NCI-H1694 (cell line): ENCODE results near the gene GNG4.

Source experiments
- DNase-seq: peaks from one replicate; lab custom pipeline; 2025; lab: John Stamatoyannopoulos, UW

The GNG4 gene

DNA sequence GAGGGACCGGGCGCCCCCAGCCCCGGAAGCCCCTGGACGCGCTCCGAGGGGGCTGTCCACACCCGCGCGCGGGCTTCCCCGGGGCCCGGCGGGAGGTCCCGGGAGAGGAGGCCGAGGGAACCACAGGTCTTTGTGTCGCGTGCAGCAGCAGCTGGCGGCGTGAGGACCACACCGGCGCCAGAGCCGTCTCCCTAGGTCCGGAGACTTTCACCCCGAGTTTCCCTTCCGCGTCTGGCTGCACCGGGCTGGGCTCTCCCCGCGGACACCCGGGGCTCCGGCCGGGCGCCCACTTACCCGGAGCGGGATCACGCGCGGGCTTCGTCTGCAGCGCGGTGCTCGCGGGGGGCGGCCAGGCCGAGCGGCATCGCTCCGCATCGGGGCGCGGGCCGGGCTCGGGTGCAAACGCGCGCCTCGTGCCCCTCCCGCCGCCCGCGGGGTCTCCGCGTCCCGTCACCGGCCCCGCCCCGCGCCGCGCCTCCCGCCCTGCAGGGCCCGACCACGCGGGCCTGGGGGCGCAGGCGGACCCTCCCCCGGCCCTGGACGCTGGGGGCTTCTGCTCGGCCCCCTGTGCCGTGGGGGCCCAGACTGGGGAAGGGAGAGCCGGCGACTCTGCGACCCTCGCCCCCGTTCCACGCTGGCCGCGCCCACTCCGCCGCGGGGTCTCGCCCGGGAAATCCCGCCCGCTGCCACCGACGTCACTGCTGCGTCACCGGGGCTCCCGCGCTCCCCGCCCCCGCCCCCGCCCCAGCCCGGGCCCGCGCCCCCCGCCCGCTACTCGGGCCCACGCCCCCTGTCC, at the start of gene GNG4:
Gene GNG4, minus strand, starts transcription at position 417 of the 796 bp plus-strand sequence. CDS start 65,946 bp downstream, outside the sequence.
- DNase-seq, result no peak

DNA sequence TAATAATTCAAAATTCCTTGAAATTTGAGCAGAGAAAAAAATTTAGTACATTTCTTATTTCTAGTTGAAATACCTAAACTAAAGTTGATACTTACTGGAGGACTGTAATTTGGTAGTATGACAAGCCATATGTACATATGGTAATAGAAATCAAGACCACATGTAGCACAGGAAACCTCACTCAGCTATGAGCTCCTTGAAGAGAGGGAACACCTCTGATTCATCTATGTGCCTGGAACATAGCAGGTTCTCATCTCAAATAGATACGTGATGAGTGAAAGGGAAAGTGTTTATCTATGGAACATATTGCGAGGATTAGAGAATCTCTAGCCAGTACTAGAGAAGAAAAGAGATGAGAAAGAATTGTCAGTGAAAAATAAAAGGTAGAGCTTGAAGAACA, 47.9 kb upstream of the GNG4 start:
- DNase-seq, result no peak

DNA sequence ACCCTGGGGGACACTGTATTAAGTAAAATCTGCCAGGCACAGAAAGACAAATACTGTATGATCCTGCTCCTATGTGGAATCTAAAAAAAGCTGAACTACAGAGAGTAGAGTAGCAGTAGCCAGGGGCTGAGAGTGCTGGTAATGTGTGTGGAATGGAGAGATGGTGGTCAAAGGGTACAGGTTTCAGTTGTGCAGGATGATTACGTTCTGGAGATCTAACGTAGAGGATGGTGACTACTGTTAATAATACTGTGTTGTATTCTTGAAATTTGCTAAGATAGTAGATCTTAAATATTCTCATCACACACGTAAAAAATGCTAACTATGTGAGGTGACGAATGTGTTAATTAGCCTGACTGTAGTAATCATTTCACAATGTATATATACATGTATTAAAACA, 39.8 kb upstream of the GNG4 start:
- no peak for DNase-seq

DNA sequence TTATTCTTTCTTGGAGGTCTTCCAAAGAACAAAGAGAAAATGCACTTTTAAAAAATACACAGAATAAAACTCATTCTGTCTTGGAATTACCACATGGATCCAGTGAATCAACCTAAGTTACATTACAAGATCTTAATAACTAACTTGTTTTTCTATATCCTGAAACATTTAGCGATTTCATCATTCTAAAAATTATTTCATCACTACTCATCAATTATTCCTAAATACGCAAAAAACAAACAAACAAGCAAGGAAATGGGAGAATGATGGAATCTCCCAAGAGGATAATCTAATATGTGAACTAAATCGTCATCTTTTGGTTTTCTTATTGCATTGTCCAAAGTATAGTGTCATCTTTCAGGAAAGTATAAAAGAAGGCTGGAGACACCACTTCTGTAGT, 38.5 kb upstream of the GNG4 start:
- DNase-seq, result no peak

DNA sequence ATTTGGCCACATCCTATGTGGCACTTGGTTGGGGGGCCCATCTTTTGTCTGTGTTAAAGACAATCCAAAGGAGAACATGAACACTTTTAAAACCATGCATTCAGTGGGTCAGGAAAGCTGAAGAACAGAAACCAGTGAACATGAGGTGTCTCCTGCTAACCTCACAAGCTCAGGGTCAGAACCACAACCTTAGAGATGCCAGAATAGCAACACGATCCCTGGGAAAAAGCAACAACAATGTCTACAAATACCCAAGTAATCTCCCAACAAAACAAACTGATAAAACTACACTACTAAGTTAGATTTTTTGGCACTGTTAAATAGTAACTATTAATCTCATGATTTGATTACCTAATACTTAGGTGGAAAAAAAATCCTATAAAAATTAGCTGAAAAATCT, 34.1 kb upstream of the GNG4 start:
- no peak for DNase-seq

DNA sequence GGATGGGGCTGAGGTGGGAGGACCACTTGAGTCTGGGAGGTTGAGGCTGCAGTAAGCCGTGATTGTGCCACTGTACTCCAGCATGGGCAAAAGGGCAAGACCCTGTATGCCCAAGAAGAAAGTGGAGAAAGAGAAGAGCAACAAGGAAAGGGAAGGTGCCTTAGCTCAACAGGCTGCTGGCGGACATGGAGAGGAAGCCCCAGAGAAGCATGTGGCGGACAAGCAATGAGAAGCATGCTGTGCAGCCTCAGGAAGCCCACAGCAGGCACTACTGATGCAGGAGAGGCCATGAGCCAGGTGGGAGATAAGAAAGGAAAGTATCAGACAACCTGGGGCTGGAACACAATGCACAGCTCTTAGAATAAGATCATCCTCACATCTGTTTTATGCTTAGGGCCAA, 32.6 kb upstream of the GNG4 start:
- DNase-seq, result no peak

DNA sequence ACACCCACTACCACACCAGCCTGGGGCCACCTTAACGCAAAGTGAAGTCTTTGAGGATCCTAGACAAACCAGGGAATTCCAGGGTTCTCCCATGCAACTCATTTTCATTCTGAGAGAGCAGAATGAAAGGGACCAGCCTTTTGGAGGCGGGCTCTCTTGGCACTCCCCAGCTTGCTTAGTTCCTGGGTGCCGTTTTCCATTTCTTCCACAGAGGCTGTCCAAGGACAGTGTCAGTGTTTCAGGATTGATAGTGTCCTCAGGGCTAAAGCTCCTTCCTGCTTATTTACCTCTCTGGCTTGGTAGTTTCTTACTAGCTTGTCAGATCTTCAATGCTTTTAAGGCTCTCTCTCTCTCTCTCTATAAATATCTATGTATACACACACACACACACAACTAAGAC, 30.1 kb upstream of the GNG4 start:
- DNase-seq, result no peak

DNA sequence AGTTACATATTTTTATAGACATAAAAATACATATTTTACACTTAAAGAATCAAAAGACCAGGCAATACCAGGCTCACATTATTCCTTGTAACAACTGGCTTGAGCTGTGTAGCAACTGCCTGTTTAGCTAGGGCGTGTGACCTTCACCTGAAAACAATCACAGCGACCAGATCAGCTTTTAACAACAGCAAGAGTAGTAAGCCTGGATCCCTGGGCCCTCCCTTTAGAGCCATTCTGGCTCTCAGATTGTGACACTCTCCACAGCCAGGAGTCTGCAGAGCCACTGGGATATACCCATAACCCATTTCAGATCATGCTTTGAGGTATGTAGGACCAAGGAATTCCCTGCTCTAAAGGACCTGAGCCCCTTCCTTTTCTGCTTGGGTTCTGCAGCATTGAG, 29.4 kb upstream of the GNG4 start:
- DNase-seq, result no peak

DNA sequence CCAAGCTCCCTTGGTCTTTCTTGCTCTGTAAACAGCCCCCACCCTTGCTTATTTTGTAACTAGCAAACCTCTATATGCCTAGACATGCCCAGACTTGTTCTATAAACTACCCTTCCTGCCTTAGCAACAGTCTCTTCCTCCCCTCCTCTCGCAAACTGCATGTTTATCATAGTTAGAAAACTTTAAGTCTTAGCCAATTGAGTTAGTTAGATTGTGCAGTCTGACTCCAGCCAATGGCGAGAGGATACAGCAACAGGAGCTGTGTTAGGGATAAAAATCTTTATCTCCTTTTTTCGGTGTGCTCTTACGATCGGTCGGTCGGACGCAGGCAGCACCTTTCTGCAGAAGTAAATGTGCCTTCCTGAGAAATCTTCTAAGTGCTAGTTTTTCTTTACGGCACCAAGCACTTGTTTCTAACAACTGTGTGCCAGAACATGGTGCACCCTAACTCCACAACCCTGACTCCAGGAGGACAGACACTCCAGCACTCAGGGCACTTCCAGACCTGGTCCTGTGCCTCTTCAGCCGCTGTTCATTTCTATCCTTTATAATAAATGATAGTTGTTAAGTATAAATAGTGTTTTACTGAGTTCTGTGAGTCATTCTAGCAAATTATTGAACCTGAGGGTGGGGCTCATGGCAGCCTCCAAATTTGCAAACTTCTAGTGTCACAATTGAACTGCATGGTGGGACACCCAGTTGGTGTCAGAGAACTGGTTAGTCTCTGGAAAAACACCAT, 25.7 kb upstream of the GNG4 start:
- no peak for DNase-seq

DNA sequence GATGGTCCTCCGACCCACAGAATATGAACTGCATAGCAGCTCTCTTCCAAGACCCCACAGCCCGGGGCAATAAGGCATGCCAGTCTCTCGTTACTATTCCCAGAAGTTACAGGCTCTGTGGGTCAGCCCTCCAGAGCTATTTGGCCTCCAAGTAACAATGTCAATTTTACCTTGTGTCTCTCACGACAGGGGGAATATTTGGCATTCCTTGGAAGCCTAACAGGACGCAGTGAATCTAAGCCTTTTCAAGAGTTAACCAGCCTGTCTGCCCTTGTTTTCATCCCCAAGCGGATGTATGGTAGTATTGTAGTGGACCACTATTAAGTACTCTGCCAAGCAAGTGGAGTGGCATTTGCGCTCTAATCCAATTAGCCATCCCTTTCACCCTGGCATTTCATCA, 24.4 kb upstream of the GNG4 start:
- DNase-seq, result no peak

DNA sequence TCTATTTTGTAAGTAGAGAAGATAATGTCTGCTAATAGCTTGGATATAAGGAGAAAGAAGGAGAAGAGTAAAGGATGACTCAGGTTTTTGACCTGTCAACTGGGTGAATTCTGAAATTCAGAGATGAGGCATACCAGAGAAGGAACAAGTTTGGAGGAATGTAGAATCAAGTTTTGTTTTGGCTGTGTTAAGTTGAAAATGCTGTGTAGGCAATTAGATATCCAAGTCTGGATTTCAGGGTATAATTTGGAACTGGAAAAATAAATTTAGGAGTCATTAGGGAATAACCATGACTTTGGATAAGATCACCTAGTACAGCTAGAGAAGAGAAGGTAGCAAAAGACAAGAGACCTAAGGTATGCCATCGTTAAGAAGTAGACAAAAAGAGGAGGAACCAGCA, 22.4 kb upstream of the GNG4 start:
- DNase-seq, result no peak

DNA sequence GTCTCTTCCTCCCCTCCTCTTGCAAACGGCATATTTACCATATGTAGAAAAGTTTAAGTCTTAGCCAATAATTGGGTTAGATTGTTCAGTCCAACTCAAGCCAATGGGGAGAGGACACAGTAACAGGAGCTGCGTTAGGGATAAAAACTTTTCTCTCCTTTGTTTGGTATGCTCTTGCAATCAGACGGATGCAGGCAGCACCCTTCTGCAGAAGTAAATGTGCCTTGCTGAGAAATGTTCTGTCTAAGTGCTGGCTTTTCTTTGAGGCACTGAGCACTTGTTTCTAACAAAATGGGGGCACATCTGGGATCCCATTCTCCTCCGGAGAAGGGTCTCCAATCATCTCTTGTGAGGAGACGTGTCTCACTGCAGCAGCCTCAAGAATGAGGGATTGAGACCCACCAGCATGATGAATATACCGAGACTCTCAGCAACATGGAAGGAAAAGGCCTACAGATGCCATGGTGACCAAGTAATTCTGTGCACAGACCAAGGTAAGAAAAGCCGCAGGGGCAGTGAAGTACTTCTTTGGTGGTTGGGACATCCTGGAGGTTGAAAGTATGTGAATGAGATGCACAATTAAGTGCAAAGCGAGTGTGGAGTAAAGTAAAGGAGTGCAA, 20.7 kb upstream of the GNG4 start:
- DNase-seq, result no peak

DNA sequence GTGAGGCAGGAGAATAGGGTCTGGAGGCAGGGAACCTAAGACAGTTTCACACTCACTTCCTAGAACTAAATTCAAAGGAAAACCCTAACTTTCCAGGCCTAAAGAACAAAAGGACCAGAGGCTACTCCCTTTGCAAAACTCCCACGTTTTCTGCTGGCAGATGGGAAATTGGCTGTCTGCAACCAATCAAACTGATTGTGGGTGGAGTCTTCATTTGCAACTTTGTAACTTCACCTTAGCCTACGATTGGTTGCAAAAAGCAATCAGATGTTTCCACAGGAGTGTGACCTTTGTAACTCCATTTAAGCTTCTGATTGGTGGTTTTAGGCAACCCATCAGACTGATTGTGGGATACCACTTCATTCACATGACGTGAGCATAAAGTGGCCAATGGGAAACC, 19.7 kb upstream of the GNG4 start:
- no peak for DNase-seq

DNA sequence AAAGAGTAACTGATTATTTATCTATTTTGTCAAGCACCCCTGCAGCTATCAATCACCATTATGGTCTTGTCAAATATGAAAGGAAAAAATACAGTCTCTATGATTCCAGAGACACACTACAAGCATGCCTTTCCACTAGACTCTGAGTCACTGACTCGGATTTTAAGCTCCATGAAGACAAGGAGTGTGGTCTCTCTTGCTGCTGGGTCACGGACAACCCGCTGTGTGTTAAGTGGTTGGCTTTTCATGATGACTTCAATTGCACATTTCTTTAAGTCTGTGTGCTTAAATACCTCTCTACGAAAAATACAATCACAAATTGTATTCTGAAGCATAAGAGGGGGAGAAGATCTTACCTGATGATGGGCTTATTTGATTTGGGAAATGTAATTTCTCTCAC, 14.0 kb upstream of the GNG4 start:
- no peak for DNase-seq

DNA sequence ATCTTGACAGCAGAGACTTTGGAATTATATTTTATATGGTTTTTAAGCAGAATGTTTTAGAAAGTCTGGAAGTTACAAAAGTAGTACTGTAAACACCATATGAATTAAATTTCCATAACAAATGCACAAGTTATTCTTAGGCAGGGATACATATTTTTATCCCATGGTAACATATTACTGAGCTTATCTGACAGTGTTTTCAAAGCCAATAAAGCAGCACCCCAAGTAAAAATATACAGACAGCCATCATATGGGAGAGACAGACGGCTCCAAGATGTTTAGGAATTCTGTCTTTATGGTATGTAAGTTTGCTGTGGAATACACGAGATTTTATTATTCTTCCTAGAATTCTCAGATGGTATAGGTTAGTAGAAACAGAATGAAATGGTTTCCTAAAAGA, 12.0 kb upstream of the GNG4 start:
- no peak for DNase-seq

DNA sequence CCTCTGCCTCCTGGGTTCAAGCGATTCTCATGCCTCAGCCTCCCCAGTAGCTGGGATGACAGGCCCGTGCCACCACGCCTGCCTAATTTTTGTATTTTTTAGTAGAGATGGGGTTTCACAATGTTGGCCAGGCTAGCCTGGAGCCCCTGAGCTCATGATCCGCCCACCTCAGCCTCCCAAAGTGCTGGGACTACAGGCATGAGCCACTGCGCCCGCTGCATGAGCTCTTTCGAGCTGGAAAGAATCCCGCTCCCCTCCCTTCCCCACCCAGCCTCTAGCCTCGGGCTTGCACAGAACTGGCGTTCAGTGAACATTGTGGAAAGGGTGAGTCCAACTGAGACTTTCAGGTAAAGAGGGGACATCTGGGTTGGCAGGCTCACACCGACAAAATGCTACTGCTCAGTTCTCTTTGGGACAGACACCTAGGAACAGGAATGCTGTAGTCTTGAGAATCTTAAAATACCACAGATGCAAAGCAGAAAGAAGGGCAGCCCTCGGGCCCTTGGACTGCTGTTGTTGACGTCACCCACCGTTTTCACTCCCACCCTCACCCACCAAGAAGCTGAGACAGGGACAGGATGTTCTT, 9.7 kb upstream of the GNG4 start:
- DNase-seq, result no peak

DNA sequence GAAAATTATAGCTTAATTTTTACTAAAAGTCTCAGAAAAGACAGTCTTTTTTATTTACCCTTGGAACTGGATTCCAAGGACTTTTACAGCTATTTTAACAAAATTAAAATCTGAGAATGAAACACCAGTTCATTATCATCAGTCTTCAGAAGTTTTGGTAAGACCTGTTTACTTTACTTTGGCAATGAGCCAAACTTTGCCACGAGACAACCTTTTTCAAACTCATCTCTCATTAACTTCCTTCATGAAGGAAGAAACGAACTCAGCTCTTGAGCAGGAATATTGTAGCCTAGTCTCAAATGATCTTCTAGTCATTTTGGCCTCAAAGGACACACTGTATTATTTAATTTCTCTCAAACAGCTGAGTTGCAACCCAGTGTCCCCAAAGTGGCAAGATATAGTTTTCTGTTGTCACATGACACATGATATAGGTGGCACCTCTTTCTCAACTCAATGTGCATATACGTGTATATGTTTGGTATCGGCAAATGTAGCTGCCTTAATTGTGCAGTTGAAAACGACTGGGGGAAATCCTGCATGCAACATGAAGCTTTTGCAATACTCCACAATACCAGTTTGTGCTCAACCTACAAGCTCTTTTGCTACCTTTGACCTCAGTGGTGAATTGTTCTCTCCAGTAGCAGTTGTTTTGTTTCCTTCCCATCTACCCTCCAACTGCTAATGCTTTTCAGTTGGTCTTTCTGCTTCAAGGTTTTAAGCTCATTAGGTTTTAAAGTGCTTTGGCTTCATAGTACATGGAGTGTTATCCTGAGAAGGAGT, 8.4 kb upstream of the GNG4 start:
- no peak for DNase-seq

DNA sequence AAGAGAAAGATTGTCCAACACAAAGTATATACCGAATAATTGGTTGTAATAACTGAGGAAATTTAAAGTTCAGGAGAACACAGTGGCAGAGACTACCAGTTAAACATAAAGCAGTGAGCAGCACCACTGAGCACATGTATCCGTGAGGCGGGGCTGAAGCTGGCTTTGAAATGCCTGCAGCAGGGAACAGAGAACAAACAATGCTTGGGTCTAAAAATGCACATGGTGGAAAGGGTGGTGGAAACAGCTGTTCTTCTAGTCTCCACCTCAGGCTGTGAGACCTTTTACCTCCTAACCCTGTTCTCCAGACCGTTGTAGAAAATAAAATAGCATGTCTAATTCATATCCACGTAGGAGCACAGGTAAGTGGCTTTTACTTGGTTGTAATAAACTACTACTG, 7.7 kb upstream of the GNG4 start:
- no peak for DNase-seq

DNA sequence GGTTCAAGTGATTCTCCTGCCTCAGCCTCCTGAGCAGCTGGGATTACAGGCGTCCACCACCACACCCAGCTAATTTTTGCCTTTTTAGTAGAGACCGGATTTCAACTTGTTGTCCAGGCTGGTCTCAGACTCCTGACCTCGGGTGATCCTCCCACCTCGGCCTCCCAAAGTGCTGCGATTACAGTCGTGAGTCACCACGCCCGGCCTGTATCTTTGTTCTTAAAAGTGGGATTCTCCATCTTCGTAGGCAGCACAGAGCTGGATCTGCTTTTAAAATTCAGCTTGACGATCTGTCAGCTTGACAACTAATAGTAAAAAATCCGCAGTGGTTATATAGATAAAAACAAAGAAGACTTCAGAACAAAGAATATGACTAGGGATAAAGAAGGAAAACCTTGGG, 2.8 kb upstream of the GNG4 start:
- no peak for DNase-seq

DNA sequence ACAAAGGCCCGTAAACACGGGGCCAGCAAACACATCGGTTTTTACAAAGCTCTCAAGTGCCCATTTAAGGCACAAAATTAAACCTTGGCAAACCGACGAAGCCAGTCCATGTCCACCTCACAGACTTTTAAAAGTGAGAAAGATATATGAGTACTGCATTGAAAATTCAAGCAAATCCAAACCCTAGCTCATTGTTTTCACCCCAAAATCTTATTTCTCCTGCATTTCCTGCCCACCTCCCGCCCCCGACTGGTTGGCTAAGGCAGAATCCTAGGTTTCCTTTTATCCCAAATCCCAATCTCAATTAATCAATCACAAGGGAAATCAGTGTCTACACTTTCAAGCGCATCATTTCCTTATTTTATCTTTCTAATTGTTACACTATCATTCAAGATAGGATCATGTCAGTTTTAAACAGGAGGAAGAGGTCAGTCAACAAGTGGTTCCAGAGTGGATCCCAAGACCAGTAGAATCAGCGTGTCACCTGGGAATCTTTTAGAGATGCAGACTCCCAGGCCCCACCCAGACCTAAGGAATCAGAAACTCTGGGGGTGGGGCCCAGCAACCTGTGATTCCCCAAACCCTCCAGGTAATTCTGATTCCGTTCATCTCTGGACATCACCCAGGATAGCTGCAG, 1.7 kb upstream of the GNG4 start:
- no peak for DNase-seq

DNA sequence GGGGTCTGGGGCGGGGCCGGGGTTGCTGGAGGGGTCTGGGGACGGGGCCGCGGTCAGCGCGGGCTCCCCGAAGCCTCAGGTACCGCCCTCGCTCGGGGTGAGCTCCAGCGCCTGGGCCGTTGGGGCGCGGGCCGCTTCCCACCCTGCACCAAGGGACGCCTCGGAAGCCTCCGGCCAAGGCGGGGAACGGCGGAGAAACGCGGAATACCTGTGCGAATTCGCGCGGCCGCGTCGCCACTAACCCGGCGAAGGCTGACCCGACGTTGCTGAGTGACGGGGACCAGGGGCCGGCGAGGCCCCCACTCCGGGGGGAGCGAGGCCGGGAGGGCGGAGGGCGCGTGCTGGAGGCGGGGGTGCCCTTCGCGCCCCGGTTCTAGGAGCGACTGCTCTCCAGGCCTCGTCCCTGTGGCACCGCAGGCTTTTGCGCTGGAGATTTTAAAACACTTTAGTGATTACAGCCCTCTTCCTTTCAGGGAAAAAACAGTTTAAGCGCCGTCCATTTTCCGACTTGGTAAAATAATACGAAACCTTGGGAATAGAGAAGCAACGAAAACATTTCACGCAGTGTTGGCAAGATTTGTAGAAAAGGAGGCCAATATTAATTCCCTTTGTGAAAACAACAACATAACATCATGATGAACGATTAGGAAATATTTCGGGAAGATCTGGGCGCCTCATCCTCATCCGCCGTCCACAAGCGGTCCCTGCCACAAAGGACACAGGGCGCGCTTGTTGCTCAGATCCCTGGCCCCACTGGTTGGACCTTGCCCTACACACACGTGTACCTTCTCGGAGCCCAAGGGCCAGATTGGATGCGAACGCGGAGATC, 971 bp upstream of the GNG4 start:
- DNase-seq, result no peak
